ENCODE data around the gene PRRT1B. TPM values are rescaled to one million over a fixed set of nuclear protein-coding genes. Genes with fewer than 3 reads are reported as not detected.
"Not testable (repeated sequence)": the region's sequence is repeated elsewhere in the genome, so short reads cannot be mapped to it uniquely, and the experiment has no call there.

PRRT1B gene
- total RNA-seq, 1 donor from 2014 or later = not detected

GRCh38 chr9:131545786-131546335, 538 bp downstream of the PRRT1B start:
- Mint-ChIP-seq H3K27me3 (ENCODE audit: low read depth) (peaks cover 59% of the 10 kb centered on the region), H3K4me1 (ENCODE audit: low read depth) (peaks cover 5% of the 10 kb centered on the region), H3K9me3 (peaks cover 19% of the 10 kb centered on the region), H3K36me3 (ENCODE audit: low read depth) (peaks cover 7% of the 10 kb centered on the region), H3K4me3 (ENCODE audit: low read depth) (no peak overlapping the region), H3K27ac (no peak overlapping the region)
- DNase-seq (ENCODE audit: low spot score) = no peak
- intact Hi-C loops (cut with micrococcal nuclease) = no loop called here

GRCh38 chr9:131546336-131547084, 1.2 kb downstream of the PRRT1B start:
- intact Hi-C loops (cut with micrococcal nuclease) = no loop called here
- Mint-ChIP-seq H3K36me3 (ENCODE audit: low read depth) (peaks cover 7% of the 10 kb centered on the region), H3K4me1 (ENCODE audit: low read depth) (peaks cover 5% of the 10 kb centered on the region), H3K27me3 (ENCODE audit: low read depth) (peaks cover 62% of the 10 kb centered on the region), H3K9me3 (peaks cover 19% of the 10 kb centered on the region), H3K4me3 (ENCODE audit: low read depth) (peak overlapping the region; percentile 49), H3K27ac (no peak overlapping the region)
- no peak for DNase-seq (ENCODE audit: low spot score)

- H3K9me3 Mint-ChIP-seq; H3K36me3 Mint-ChIP-seq (ENCODE audit: low read depth); H3K27ac Mint-ChIP-seq; H3K4me3 Mint-ChIP-seq (ENCODE audit: low read depth); intact Hi-C loops (cut with micrococcal nuclease); DNase-seq (ENCODE audit: low spot score); H3K4me1 Mint-ChIP-seq (ENCODE audit: low read depth): not testable (repeated sequence)
- peaks cover 72% of the 10 kb centered on the region for H3K27me3 Mint-ChIP-seq (ENCODE audit: low read depth)
Measured at GRCh38 chr9:131549186-131549585, 3.9 kb downstream of the PRRT1B start.

- DNase-seq (ENCODE audit: low spot score); intact Hi-C loops (cut with micrococcal nuclease); H3K4me1 Mint-ChIP-seq (ENCODE audit: low read depth); H3K36me3 Mint-ChIP-seq (ENCODE audit: low read depth); H3K9me3 Mint-ChIP-seq; H3K4me3 Mint-ChIP-seq (ENCODE audit: low read depth); H3K27ac Mint-ChIP-seq: not testable (repeated sequence)
- peaks cover 69% of the 10 kb centered on the region for H3K27me3 Mint-ChIP-seq (ENCODE audit: low read depth)
Measured at GRCh38 chr9:131550465-131550864, 5.1 kb downstream of the PRRT1B start.

GRCh38 chr9:131552030-131552429, 6.7 kb downstream of the PRRT1B start:
- DNase-seq (ENCODE audit: low spot score) = no peak
- peaks cover 76% of the 10 kb centered on the region for H3K27me3 Mint-ChIP-seq (ENCODE audit: low read depth)
- intact Hi-C loops (cut with micrococcal nuclease) = no loop called here
- H3K27ac Mint-ChIP-seq = no peak overlapping the region
- H3K9me3 Mint-ChIP-seq = no peaks in the 10 kb centered on the region
- no peaks in the 10 kb centered on the region for H3K36me3 Mint-ChIP-seq (ENCODE audit: low read depth)
- peaks cover 5% of the 10 kb centered on the region for H3K4me1 Mint-ChIP-seq (ENCODE audit: low read depth)
- no peak overlapping the region for H3K4me3 Mint-ChIP-seq (ENCODE audit: low read depth)

- Mint-ChIP-seq H3K27me3 (ENCODE audit: low read depth) (peaks cover 54% of the 10 kb centered on the region), H3K36me3 (ENCODE audit: low read depth) (no peaks in the 10 kb centered on the region), H3K4me1 (ENCODE audit: low read depth) (no peaks in the 10 kb centered on the region), H3K27ac (no peak overlapping the region), H3K4me3 (ENCODE audit: low read depth) (no peak overlapping the region), H3K9me3 (no peaks in the 10 kb centered on the region)
- intact Hi-C loops (cut with micrococcal nuclease) = no loop called here
- no peak for DNase-seq (ENCODE audit: low spot score)
Measured at GRCh38 chr9:131554087-131554842, 8.9 kb downstream of the PRRT1B start.

GRCh38 chr9:131554843-131555351, 9.6 kb downstream of the PRRT1B start:
- Mint-ChIP-seq H3K27me3 (ENCODE audit: low read depth) (peaks cover 47% of the 10 kb centered on the region), H3K27ac (no peak overlapping the region), H3K9me3 (no peaks in the 10 kb centered on the region), H3K36me3 (ENCODE audit: low read depth) (no peaks in the 10 kb centered on the region), H3K4me3 (ENCODE audit: low read depth) (no peak overlapping the region), H3K4me1 (ENCODE audit: low read depth) (no peaks in the 10 kb centered on the region)
- intact Hi-C loops (cut with micrococcal nuclease) = no loop called here
- no peak for DNase-seq (ENCODE audit: low spot score)

- DNase-seq (ENCODE audit: low spot score) = no peak
- H3K4me1 Mint-ChIP-seq (ENCODE audit: low read depth) = no peaks in the 10 kb centered on the region
- no peaks in the 10 kb centered on the region for H3K36me3 Mint-ChIP-seq (ENCODE audit: low read depth)
- H3K9me3 Mint-ChIP-seq = no peaks in the 10 kb centered on the region
- intact Hi-C loops (cut with micrococcal nuclease) = no loop called here
- H3K4me3 Mint-ChIP-seq (ENCODE audit: low read depth) = no peak overlapping the region
- H3K27me3 Mint-ChIP-seq (ENCODE audit: low read depth) = peaks cover 39% of the 10 kb centered on the region
- no peak overlapping the region for H3K27ac Mint-ChIP-seq
Measured at GRCh38 chr9:131555841-131556673, 10.7 kb downstream of the PRRT1B start.

- intact Hi-C loops (cut with micrococcal nuclease) = no loop called here
- Mint-ChIP-seq H3K27ac (no peak overlapping the region), H3K36me3 (ENCODE audit: low read depth) (peaks cover 3% of the 10 kb centered on the region), H3K4me1 (ENCODE audit: low read depth) (no peaks in the 10 kb centered on the region), H3K27me3 (ENCODE audit: low read depth) (peaks cover 28% of the 10 kb centered on the region), H3K4me3 (ENCODE audit: low read depth) (no peak overlapping the region), H3K9me3 (no peaks in the 10 kb centered on the region)
- DNase-seq (ENCODE audit: low spot score) = no peak
Measured at GRCh38 chr9:131557855-131558548, 12.7 kb downstream of the PRRT1B start.

- no peaks in the 10 kb centered on the region for H3K4me1 Mint-ChIP-seq (ENCODE audit: low read depth)
Measured at GRCh38 chr9:131559421-131560000, 14.2 kb downstream of the PRRT1B start.

GRCh38 chr9:131562032-131562959, 17.0 kb downstream of the PRRT1B start:
- Mint-ChIP-seq H3K4me1 (ENCODE audit: low read depth) (no peaks in the 10 kb centered on the region), H3K4me3 (ENCODE audit: low read depth) (no peak overlapping the region), H3K36me3 (ENCODE audit: low read depth) (peaks cover 8% of the 10 kb centered on the region), H3K27ac (no peak overlapping the region), H3K27me3 (ENCODE audit: low read depth) (no peaks in the 10 kb centered on the region), H3K9me3 (no peaks in the 10 kb centered on the region)
- intact Hi-C loops (cut with micrococcal nuclease) = no loop called here
- DNase-seq (ENCODE audit: low spot score) = no peak

More at GRCh38 chr9:131559421-131560000, 14.2 kb downstream of the PRRT1B start:
- Mint-ChIP-seq H3K27ac (no peak overlapping the region), H3K36me3 (ENCODE audit: low read depth) (peaks cover 3% of the 10 kb centered on the region), H3K9me3 (no peaks in the 10 kb centered on the region), H3K27me3 (ENCODE audit: low read depth) (peaks cover 19% of the 10 kb centered on the region), H3K4me3 (ENCODE audit: low read depth) (no peak overlapping the region)
- no peak for DNase-seq (ENCODE audit: low spot score)
- intact Hi-C loops (cut with micrococcal nuclease) = no loop called here
